ENCODE data around the gene ZMYND8.

DNA sequence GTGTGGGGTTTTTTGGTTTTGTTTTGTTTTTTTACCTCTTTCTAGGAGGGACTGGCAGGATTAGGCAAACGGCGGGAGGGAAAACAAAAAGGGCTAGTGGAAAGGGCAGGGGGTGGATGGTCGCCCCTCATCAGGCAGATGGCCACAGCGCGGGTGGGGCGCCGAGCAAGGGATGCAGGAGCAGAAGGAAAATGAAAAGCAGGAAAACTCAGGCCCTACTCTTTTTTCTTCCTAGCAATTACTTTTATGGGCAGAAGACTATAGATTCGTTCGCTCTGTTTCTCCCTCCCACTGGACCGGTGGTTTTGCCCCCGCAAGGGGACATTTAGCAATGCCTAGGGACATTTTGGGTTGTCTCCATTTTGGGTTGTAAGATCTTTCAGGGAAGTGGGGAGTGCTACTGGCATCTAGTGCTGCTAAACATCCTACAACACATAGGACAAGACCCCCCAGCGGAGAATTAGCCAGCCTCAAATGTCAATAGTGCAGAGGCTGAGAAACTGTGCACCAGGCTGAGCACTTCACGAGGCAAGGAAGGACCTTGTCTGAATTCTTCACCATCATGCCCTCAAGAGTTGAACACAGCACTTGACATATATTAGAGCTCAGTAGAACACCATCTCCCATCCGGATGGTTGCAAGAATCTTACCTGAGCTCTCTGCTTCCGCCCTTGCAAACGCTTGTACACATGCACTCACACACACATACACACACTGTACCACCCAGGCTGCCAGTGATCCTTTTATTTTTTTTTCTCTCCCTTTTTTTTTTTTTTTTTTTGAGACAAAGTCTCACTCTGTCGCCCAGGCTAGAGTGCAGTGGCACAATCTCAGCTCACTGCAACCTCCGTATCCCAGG is 4.8 kb upstream of the ZMYND8 start:
- TF ChIP-seq POLR2AphosphoS5 (IDR thresholded peaks at IDR 0.05), result no peak
- TF ChIP-seq, protein P1, sequence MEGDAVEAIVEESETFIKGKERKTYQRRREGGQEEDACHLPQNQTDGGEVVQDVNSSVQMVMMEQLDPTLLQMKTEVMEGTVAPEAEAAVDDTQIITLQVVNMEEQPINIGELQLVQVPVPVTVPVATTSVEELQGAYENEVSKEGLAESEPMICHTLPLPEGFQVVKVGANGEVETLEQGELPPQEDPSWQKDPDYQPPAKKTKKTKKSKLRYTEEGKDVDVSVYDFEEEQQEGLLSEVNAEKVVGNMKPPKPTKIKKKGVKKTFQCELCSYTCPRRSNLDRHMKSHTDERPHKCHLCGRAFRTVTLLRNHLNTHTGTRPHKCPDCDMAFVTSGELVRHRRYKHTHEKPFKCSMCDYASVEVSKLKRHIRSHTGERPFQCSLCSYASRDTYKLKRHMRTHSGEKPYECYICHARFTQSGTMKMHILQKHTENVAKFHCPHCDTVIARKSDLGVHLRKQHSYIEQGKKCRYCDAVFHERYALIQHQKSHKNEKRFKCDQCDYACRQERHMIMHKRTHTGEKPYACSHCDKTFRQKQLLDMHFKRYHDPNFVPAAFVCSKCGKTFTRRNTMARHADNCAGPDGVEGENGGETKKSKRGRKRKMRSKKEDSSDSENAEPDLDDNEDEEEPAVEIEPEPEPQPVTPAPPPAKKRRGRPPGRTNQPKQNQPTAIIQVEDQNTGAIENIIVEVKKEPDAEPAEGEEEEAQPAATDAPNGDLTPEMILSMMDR (IDR thresholded peaks at IDR 0.05), result no peak
